ENCODE data around the gene CAB39L. TPM values are rescaled to one million over a fixed set of nuclear protein-coding genes. Genes with fewer than 3 reads are reported as not detected.

CAB39L gene
- polyA plus RNA-seq, 1 of the 3 experiments (the other 2 are of a cell fraction): 2.6 TPM

GRCh38 chr13:49441312-49441711, 2.6 kb downstream of the CAB39L start (continued):
- no peak for TF ChIP-seq IRF3 (IDR thresholded peaks at IDR 0.05; ENCODE audit: low read depth, low read length)

GRCh38 chr13:49439609-49440008, 4.3 kb downstream of the CAB39L start:
- Histone ChIP-seq H3K4me2 (no peak overlapping the region), H3K36me3 (replicated peaks in 1 of 2; ENCODE audit: control insufficient read depth in 1 of 2, insufficient read depth in 2 of 2, low read length in 1 of 2) (no peaks in the 10 kb centered on the region), H3K4me3 (ENCODE audit: low read depth in 2 of 2, low read length in 1 of 2) (no peak overlapping the region), H3K4me1 (ENCODE audit: control insufficient read depth in 1 of 2, insufficient read depth in 2 of 2, low read depth in 1 of 2, low read length in 1 of 2) (peaks cover 2 to 7% of the 10 kb centered on the region in 2 experiments; a peak in 1 of 4 replicates), H3K27me3 (ENCODE audit: insufficient read depth) (no peaks in the 10 kb centered on the region), H3K9ac (no peak overlapping the region), H4K20me1 (ENCODE audit: insufficient read depth) (no peaks in the 10 kb centered on the region), H3K27ac (ENCODE audit: low read depth in 2 of 2, low read length in 1 of 2) (no peak overlapping the region), H3K9me3 (no peaks in the 10 kb centered on the region), H3K79me2 (ENCODE audit: insufficient read depth) (peaks cover 12% of the 10 kb centered on the region; the same call in 1 of the 2 replicates), H3K9me2 (no peaks in the 10 kb centered on the region), H2AFZ (ENCODE audit: low read depth) (no peak overlapping the region), H3F3A (replicated peaks; ENCODE audit: insufficient read depth) (peaks cover 16% of the 10 kb centered on the region)
- no peak for DNase-seq
- POLR2A ChIA-PET: no interaction called here
- 81% methylated on average over 2 of the region's 2 CpGs for WGBS (ENCODE audit: low lambda C conversion rate)
- TF ChIP-seq ELF1 (IDR thresholded peaks at IDR 0.05) (no peak), NFIC (IDR thresholded peaks at IDR 0.05; ENCODE audit: borderline replicate concordance) (no peak), IRF3 (IDR thresholded peaks at IDR 0.05; ENCODE audit: low read depth, low read length) (no peak), MAX (IDR thresholded peaks at IDR 0.05; ENCODE audit: low read depth) (no peak), TAF1 (IDR thresholded peaks at IDR 0.05; ENCODE audit: borderline replicate concordance, low read depth, low read length) (no peak), PBX3 (IDR thresholded peaks at IDR 0.05) (no peak), RCOR1 (IDR thresholded peaks at IDR 0.05; ENCODE audit: low read length) (no peak), USF2 (IDR thresholded peaks at IDR 0.05; ENCODE audit: borderline replicate concordance, low read depth, low read length) (no peak), GATA2 (CRISPR knock-in tag; IDR thresholded peaks at IDR 0.05) (no peak), GABPA (IDR thresholded peaks at IDR 0.05; ENCODE audit: low read depth) (no peak), SIN3A (IDR thresholded peaks at IDR 0.05; ENCODE audit: borderline replicate concordance, low read depth, low read length) (no peak), POLR2AphosphoS5 (IDR thresholded peaks at IDR 0.05; ENCODE audit: low read depth, low read length) (no peak), ZBTB33 (IDR thresholded peaks at IDR 0.05; ENCODE audit: borderline replicate concordance, low read depth) (no peak), MXI1 (IDR thresholded peaks at IDR 0.05; ENCODE audit: low read depth, low read length) (no peak), RFX5 (IDR thresholded peaks at IDR 0.05; ENCODE audit: low read length) (no peak), NRF1 (IDR thresholded peaks at IDR 0.05; ENCODE audit: low read depth, low read length) (no peak), EZH2phosphoT487 (IDR thresholded peaks at IDR 0.05; ENCODE audit: borderline replicate concordance, low read depth) (no peak), REST (IDR thresholded peaks at IDR 0.05; ENCODE audit: low read depth, low read length) (no peak), FOXJ3 (CRISPR knock-in tag; IDR thresholded peaks at IDR 0.05) (no peak)
- CTCF ChIA-PET: no interaction called here
